Fibroblast of skin of abdomen (primary cell): ENCODE data around the gene OPHN1. TPM values are rescaled to one million over a fixed set of nuclear protein-coding genes. Genes with fewer than 3 reads are reported as not detected.

Source experiments
- DNase-seq: peaks from one replicate; pipeline ENCODE4 v3.0.0-alpha.2; 2013
- polyA plus RNA-seq, 2 experiments: library from polyadenylated mRNA; unstranded; fragments of 120-200 nt; gene quantifications; one replicate each; pipeline ENCODE4 v1.2.1, GENCODE V29; 2013; ENCODE audit not compliant: insufficient read length in 2 of 2

Gene OPHN1
- polyA plus RNA-seq (2013, experiment 1 of 2; ENCODE audit: insufficient read length) = 4.7 TPM
- polyA plus RNA-seq (2013, experiment 2 of 2; ENCODE audit: insufficient read length) = 4.2 TPM

GRCh38 chrX:68433155-68433980 lies at the start of gene OPHN1:
Gene OPHN1 (minus strand): TSS chrX:68433495. CDS start chrX:68433020, 475 bp downstream.
- peak; percentile 72 for DNase-seq

GRCh38 chrX:68480969-68481368 lies 47.7 kb upstream of the OPHN1 start:
- DNase-seq = no peak

- DNase-seq = no peak
Measured at GRCh38 chrX:68464796-68465195, 31.5 kb upstream of the OPHN1 start.

- DNase-seq = no peak
Measured at GRCh38 chrX:68463880-68464279, 30.6 kb upstream of the OPHN1 start.

GRCh38 chrX:68462653-68463052 lies 29.4 kb upstream of the OPHN1 start:
- DNase-seq = peak; percentile 54

GRCh38 chrX:68462197-68462596 lies 28.9 kb upstream of the OPHN1 start:
- DNase-seq = peak; percentile 11

GRCh38 chrX:68461576-68461975 lies 28.3 kb upstream of the OPHN1 start:
- peak; percentile 1 for DNase-seq

GRCh38 chrX:68461093-68461492 lies 27.8 kb upstream of the OPHN1 start:
- no peak for DNase-seq

GRCh38 chrX:68455151-68455510 lies 21.8 kb upstream of the OPHN1 start:
- no peak for DNase-seq

- no peak for DNase-seq
Measured at GRCh38 chrX:68454476-68455150, 21.3 kb upstream of the OPHN1 start.

GRCh38 chrX:68451720-68452119 lies 18.4 kb upstream of the OPHN1 start:
- DNase-seq = no peak

GRCh38 chrX:68443155-68443868 lies 10.0 kb upstream of the OPHN1 start:
- DNase-seq = peak; percentile 75

- peak; percentile 75 for DNase-seq
Measured at GRCh38 chrX:68440940-68441339, 7.6 kb upstream of the OPHN1 start.

- DNase-seq = no peak
Measured at GRCh38 chrX:68440442-68440841, 7.1 kb upstream of the OPHN1 start.

GRCh38 chrX:68439341-68439740 lies 6.0 kb upstream of the OPHN1 start:
- no peak for DNase-seq

- DNase-seq = no peak
Measured at GRCh38 chrX:68438575-68438974, 5.3 kb upstream of the OPHN1 start.

GRCh38 chrX:68433981-68434299 lies 645 bp upstream of the OPHN1 start:
- no peak for DNase-seq

- no peak for DNase-seq
Measured at GRCh38 chrX:68432648-68433047, 647 bp downstream of the OPHN1 start.

- no peak for DNase-seq
Measured at GRCh38 chrX:68431836-68432235, 1.5 kb downstream of the OPHN1 start.

GRCh38 chrX:68429216-68429615 lies 4.1 kb downstream of the OPHN1 start:
- peak; percentile 37 for DNase-seq

GRCh38 chrX:68428431-68428830 lies 4.9 kb downstream of the OPHN1 start:
- peak; percentile 77 for DNase-seq

GRCh38 chrX:68424719-68425118 lies 8.6 kb downstream of the OPHN1 start:
- no peak for DNase-seq

- DNase-seq = no peak
Measured at GRCh38 chrX:68422478-68422877, 10.8 kb downstream of the OPHN1 start.
